NCI-H1436 treated with DMSO at 0.1 percent for 48 hours (cell line): ENCODE results near the gene ARL4C.
A peak's percentile ranks its signal among the peaks of the same experiment; 100 is the strongest.

Source experiments
- DNase-seq: peaks from one replicate; lab custom pipeline; 2025; lab: John Stamatoyannopoulos, UW

Gene ARL4C

GRCh38 chr2:234496835-234497593, at the start of gene ARL4C:
ARL4C (minus strand) TSS chr2:234497081; CDS start chr2:234496586, 495 bp downstream.
- DNase-seq: no peak

- no peak for DNase-seq
These were observed 48.1 kb upstream of the ARL4C start for GRCh38 chr2:234544659-234545611.

GRCh38 chr2:234542742-234543141, 45.9 kb upstream of the ARL4C start:
- DNase-seq: no peak

- DNase-seq: no peak
These were observed 41.0 kb upstream of the ARL4C start for GRCh38 chr2:234537929-234538328.

- DNase-seq: peak; percentile 48
These were observed 39.5 kb upstream of the ARL4C start for GRCh38 chr2:234536178-234536965.

GRCh38 chr2:234535464-234535863, 38.6 kb upstream of the ARL4C start:
- no peak for DNase-seq

GRCh38 chr2:234534515-234534914, 37.6 kb upstream of the ARL4C start:
- no peak for DNase-seq

GRCh38 chr2:234533626-234534025, 36.7 kb upstream of the ARL4C start:
- peak; percentile 35 for DNase-seq

GRCh38 chr2:234528410-234529148, 31.7 kb upstream of the ARL4C start:
- DNase-seq: no peak

GRCh38 chr2:234526711-234527110, 29.8 kb upstream of the ARL4C start:
- no peak for DNase-seq

GRCh38 chr2:234521536-234521935, 24.7 kb upstream of the ARL4C start:
- DNase-seq: no peak

- DNase-seq: no peak
These were observed 22.2 kb upstream of the ARL4C start for GRCh38 chr2:234518986-234519642.

GRCh38 chr2:234517971-234518370, 21.1 kb upstream of the ARL4C start:
- no peak for DNase-seq

- no peak for DNase-seq
These were observed 18.2 kb upstream of the ARL4C start for GRCh38 chr2:234514873-234515638.

GRCh38 chr2:234514099-234514498, 17.2 kb upstream of the ARL4C start:
- DNase-seq: no peak

- no peak for DNase-seq
These were observed 16.2 kb upstream of the ARL4C start for GRCh38 chr2:234512884-234513669.

- DNase-seq: no peak
These were observed 6.0 kb upstream of the ARL4C start for GRCh38 chr2:234502919-234503285.

- DNase-seq: peak; percentile 91
These were observed 5.5 kb upstream of the ARL4C start for GRCh38 chr2:234502285-234502918.
